DND-41 (cell line): ENCODE results near the gene EDDM13.
"Not testable (repeated sequence)": the region's sequence is repeated elsewhere in the genome, so short reads cannot be mapped to it uniquely, and the experiment has no call there.

ENCODE experiments used
- ATAC-seq: fragments of 200-7000 bp; cut with Tn5 transposase; 3 replicates; pipeline ENCODE4 v1.9.1; 2021; ENCODE audit warnings: low read depth; ENCODE audit not compliant: insufficient read depth
- DNase-seq: peaks from one replicate; pipeline ENCODE4 v3.0.0-alpha.2; 2020
- H2AFZ ChIP-seq: 2 replicates; pipeline ENCODE4 v1.6.0; 2012; ENCODE audit warnings: low read depth, low read length
- H3K27ac ChIP-seq: 2 replicates; pipeline ENCODE4 v1.5.1; 2012; ENCODE audit warnings: low read length, inconsistent platforms
- H3K27me3 ChIP-seq: fragments of 200-600 bp; sonication (generic); 2 replicates; pipeline ENCODE4 v1.6.0; 2012; ENCODE audit warnings: low read length, mild to moderate bottlenecking, inconsistent platforms; ENCODE audit not compliant: insufficient read depth, poor library complexity
- H3K36me3 ChIP-seq: 2 replicates; pipeline ENCODE4 v1.5.1; 2012; ENCODE audit warnings: low read length, inconsistent platforms; ENCODE audit not compliant: insufficient read depth
- H3K4me1 ChIP-seq: 2 replicates; pipeline ENCODE4 v1.5.1; 2012; ENCODE audit warnings: mild to moderate bottlenecking, low read length; ENCODE audit not compliant: insufficient read depth
- H3K4me2 ChIP-seq: 2 replicates; pipeline ENCODE4 v1.6.0; 2012; ENCODE audit warnings: mild to moderate bottlenecking, moderate library complexity, low read length, inconsistent platforms; ENCODE audit not compliant: insufficient read depth
- H3K4me3 ChIP-seq, 2 experiments: fragments of 200-600 bp in 1 of 2; shearing (Covaris generic) in 1 of 2; 2 replicates each; pipeline ENCODE4 v1.5.1; 2012 to 2016; ENCODE audit warnings: inconsistent platforms in 2 of 2, low read length in 2 of 2, mild to moderate bottlenecking in 2 of 2, low read depth in 1 of 2, moderate library complexity in 1 of 2
- H3K79me2 ChIP-seq: 2 replicates; pipeline ENCODE4 v1.6.0; 2012; ENCODE audit warnings: low read length, inconsistent platforms; ENCODE audit not compliant: insufficient read depth
- H3K9ac ChIP-seq: 2 replicates; pipeline ENCODE4 v1.6.0; 2012; ENCODE audit warnings: low read depth, mild to moderate bottlenecking, inconsistent platforms, low read length, moderate library complexity
- H3K9me3 ChIP-seq: 2 replicates; pipeline ENCODE4 v1.5.1; 2012; ENCODE audit warnings: low read length, moderate library complexity, mild to moderate bottlenecking, inconsistent platforms; ENCODE audit not compliant: insufficient read depth, severe bottlenecking
- H4K20me1 ChIP-seq: 2 replicates; pipeline ENCODE4 v1.6.0; 2012; ENCODE audit warnings: low read length; ENCODE audit not compliant: insufficient read depth
- CTCF ChIP-seq: IDR thresholded peaks from 2 replicates; pipeline ENCODE4 v1.5.1; 2012; ENCODE audit warnings: borderline replicate concordance, low read length, moderate library complexity, mild to moderate bottlenecking; ENCODE audit not compliant: poor library complexity, severe bottlenecking; ENCODE audit errors: extremely low read depth
- EZH2 ChIP-seq: IDR thresholded peaks from 3 replicates; pipeline ENCODE4 v1.6.1; 2012; ENCODE audit warnings: borderline replicate concordance, low read depth, mild to moderate bottlenecking, moderate library complexity, low read length, inconsistent platforms; ENCODE audit not compliant: severe bottlenecking

Gene EDDM13

GRCh38 chr19:56245121-56245740 is 27.3 kb upstream of the EDDM13 start:
- TF ChIP-seq CTCF (no peak), EZH2 (no peak)
- Histone ChIP-seq H3K36me3 (no peaks in the 10 kb centered on the region), H3K4me2 (no peak overlapping the region), H3K79me2 (no peaks in the 10 kb centered on the region), H3K4me3 (no peak overlapping the region), H3K27ac (no peak overlapping the region), H3K9me3 (no peaks in the 10 kb centered on the region), H3K27me3 (no peaks in the 10 kb centered on the region), H4K20me1 (no peaks in the 10 kb centered on the region), H3K9ac (no peak overlapping the region), H3K4me1 (no peaks in the 10 kb centered on the region), H2AFZ (no peak overlapping the region)
- DNase-seq (no peak), ATAC-seq (no peak)

DNA sequence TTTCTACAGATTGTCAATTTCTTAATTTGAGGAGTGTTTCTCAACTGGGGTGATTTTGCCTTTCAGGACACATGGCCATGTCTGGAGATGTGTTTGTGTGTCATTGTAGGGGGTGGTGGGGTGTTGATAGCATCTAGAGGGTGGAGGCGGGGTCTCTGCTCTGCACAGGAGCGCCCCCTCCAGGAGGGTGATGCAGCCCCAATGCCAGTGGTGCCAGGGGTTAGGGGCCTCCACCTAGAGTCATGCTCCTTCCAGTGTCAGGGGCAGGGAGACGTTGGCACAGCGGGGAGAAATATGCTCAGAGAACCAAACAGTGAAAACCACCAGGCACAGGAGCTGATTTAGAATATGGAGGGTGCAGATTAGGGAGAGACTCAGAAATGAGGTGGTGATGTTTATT is 26.8 kb upstream of the EDDM13 start:
- not testable (repeated sequence) for H3K4me3 ChIP-seq, H3K27me3 ChIP-seq, H3K36me3 ChIP-seq, H3K4me1 ChIP-seq, H2AFZ ChIP-seq, H3K4me2 ChIP-seq, H3K9me3 ChIP-seq, H3K27ac ChIP-seq, ATAC-seq, H3K79me2 ChIP-seq, DNase-seq, H3K9ac ChIP-seq, H4K20me1 ChIP-seq

DNA sequence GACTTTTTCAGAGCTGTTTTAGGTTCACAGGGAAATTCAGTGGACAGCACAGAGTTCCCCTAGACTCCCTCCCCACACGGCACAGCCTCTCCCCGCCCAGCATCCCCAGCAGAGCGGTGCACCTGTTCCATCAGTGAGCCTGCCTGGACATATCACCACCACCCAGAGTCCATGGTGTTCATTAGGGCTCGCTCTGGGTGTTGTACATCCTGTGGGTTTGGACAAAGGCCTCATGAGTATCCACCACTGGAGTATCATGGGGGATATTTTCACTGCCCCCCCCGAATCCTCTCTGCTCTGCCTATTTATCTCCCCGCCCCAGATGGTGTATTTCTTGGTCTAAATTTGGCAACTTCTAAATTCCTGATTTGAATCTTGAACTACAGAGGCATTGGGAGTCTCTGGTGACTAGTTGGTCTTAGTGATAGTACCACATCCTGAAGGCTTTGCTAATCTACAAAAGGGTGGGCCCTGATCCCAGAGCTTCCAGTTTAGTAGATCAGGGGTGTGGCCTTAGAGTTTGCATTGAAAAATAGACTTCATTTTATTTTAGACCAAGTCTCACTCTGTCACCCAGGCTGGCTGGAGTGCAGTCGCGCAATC is 23.7 kb upstream of the EDDM13 start:
- not testable (repeated sequence) for H3K4me3 ChIP-seq, ATAC-seq

GRCh38 chr19:56252699-56253422 is 19.7 kb upstream of the EDDM13 start:
- Histone ChIP-seq H3K9me3 (no peaks in the 10 kb centered on the region), H3K4me2 (no peak overlapping the region), H2AFZ (peak overlapping the region; percentile 30; the same call in 1 of the 2 replicates), H3K9ac (no peak overlapping the region), H3K27ac (no peak overlapping the region), H3K36me3 (no peaks in the 10 kb centered on the region), H4K20me1 (no peaks in the 10 kb centered on the region), H3K27me3 (no peaks in the 10 kb centered on the region), H3K79me2 (no peaks in the 10 kb centered on the region), H3K4me3 (no peak overlapping the region), H3K4me1 (no peaks in the 10 kb centered on the region)
- no peak for TF ChIP-seq EZH2
- peak; percentile 87 for TF ChIP-seq CTCF
- ATAC-seq (peak; percentile 60; the same call in 2 of the 3 replicates), DNase-seq (peak; percentile 71)

More for the DNA sequence above, 23.7 kb upstream of the EDDM13 start:
- H3K79me2 ChIP-seq, H3K9ac ChIP-seq, H3K4me1 ChIP-seq, H4K20me1 ChIP-seq, DNase-seq, H3K27me3 ChIP-seq, H2AFZ ChIP-seq, H3K4me2 ChIP-seq, H3K36me3 ChIP-seq, H3K27ac ChIP-seq, H3K9me3 ChIP-seq: not testable (repeated sequence)
